Measurements from ENCODE around the gene ESPNL.

Gene ESPNL

DNA sequence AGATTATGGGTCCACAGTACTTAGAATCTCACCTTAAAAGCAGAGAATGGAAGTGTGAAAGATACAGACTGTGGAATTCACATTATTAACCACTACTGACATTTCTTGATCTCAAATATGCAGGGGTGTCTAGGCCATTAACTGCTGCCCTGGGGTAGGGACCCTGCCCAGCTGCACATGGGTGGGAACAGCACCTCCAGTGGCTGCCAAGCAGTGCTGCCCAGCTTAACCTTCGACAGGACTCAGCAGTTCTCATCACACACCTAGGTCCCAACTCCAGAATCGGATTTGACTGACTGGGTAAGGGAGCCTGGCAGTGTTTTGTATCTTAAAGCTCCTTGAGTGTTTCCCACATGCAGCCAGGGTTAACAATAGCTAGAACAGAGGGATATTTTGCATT lies 73.6 kb downstream of the ESPNL start:
- DNase-seq, result no peak

DNA sequence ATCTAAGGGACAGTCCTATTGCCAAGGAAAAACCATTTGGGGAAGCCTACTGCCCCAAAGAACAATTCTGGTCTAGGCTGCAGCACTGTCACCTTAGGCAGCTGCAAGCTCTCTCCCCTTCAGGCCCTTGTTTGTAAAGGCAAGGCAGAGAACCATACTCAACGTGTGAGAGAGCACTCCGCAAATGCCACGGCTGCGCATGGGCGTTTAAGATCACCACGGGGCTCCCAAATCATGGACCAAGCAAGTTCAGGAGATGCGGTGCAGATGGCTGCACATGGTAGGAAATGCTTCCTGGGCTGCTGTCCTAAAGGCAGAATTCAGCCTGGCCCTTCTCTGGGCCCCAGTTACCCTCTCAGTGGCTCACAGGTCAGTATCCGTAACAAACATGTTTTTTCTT lies 74.2 kb downstream of the ESPNL start:
- DNase-seq, result no peak

DNA sequence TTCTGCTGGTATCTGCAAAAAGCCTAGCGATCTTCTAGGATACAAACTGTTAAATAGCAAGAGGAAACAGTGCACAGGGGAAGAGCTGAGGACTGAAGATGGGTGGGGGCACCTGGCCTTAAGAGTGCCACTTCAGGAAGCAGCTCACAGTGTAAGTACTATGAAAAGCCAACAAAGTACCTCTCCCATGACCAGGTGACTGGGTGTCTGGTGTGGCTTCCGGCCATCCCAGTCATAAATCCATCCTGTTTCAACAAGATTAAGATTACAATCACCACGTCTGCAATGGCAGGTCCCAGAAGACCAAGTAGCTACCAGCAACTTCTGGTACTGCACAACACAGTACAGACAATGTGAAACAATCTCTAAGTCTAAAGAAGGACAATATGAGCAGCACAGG lies 74.6 kb downstream of the ESPNL start:
- no peak for DNase-seq

DNA sequence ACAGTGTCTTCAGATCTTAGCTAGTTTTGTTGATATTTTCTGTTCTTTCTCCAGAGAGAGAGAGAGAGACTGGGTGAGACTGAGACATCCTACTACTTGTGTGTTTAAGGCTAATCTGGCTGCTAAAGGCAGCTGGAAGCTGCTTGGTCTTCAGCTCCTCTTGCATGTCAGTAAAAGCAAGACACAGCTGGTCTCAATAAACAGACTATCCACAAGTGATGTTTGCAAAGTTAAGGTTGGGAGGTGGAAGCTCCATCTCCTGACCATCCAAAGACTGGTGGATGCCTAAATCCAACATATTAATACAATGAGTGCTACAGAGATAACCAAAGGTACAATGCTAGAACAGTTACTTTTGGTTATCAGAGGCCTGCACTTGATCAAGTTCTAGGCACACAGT lies 76.5 kb downstream of the ESPNL start:
- DNase-seq, result no peak

DNA sequence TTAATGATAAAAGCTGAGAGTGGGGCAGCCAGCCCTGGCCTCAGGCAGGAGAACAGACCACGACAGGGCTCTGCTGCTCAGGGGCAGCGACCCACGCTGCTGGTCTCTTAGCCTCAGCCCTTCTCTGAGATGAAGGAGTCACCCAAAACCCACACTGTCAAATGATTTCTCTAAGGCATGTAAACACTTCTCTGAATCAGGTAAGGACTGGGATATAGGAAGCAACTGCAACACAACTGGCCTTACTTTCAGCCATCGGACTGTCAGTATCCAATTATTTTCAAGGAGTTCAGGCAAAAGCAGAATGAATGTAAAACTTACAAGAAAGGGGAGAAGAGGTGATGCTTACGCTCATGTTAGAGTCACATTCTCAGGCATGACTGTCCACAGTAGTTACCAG lies 80.4 kb downstream of the ESPNL start:
- no peak for DNase-seq

DNA sequence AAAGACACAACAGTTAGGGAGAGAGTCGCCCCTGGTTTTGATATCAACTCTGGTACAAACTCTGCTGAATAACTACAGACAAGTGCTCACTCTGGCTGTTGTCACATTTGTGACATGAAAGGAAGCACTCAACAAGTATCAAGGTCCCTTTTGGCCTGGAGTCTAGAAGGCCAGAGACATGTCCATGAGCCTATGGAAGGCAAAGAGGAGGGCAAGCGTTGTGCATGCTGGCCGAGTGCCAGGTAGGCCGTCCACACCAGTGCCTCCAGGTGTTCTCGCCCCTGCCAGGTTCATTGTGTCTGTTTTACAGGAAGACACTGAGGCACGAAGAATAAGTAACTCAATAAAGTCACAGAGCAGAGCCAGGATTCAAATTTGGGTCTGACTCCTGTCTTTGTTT lies 82.2 kb downstream of the ESPNL start:
- DNase-seq, result no peak
